ENCODE data around the gene FGF23.

FGF23 gene

DNA sequence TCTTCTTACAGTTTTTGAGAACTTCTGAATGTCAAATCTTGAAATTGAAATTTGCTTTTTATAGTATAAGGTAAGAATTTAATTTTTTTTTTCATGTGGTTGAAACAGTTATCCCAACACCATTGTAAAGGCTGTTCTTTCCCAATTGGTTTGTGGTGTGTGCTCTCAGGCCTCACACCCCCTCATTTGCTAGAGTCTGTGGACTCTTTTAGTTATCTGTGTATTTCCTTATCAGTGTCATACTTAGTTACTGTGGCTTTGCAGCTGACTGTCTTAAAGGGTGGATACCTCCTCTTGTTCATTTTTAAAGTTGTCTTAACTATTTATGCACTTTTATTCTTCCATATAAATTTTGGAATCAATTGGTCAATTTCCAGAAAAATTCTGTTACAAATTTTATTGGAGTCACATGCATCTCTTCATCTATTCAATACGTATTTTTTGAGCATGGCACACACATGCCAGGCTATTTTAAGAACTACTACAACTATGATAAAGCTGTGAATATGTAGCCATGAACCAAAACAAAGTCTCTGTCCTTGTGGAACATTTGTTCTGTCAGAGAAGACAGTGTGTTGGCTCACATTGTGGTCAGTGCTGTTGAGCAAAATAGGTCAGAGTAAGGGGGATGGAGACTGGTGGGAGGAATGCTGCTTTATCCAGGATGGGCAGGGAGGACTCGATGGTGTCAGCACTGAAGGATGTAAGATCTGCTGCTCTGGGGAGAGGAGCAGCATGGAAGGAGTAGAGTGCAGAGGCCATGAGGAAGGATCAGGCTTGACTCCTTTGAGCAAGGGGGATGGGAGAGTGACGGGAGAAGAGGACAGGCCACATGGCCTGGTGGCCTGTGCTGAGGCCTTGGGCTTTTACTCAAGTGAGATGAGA lies 24.1 kb downstream of the FGF23 start:
- no peak for TF ChIP-seq CTCF (IDR thresholded peaks at IDR 0.05)

- peak; percentile 63 for TF ChIP-seq CTCF (IDR thresholded peaks at IDR 0.05)
Observed at GRCh38 chr12:4353785-4354208, 25.7 kb downstream of the FGF23 start.

- no peak for TF ChIP-seq CTCF (IDR thresholded peaks at IDR 0.05)
Observed at GRCh38 chr12:4346931-4347330, 32.6 kb downstream of the FGF23 start.

DNA sequence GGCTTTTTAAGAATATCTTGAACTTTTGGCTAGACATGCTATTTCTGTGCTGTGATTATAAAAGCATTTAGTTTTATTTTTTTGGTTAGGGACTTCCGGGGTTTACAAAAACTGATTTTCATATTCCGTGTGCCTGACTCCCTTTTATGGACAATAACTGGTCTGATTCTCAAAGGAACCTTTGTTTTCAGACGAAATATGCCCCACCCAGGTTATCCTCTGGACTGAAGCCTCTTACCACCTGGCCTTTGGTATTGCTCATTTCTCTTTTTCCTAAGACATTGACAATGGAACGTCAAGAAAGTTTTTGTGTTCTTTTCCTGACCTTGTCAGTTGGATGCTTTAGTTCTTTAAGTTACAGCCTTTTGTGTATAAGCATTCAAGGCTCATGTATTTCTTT lies 47.7 kb downstream of the FGF23 start:
- TF ChIP-seq CTCF (IDR thresholded peaks at IDR 0.05), result no peak

DNA sequence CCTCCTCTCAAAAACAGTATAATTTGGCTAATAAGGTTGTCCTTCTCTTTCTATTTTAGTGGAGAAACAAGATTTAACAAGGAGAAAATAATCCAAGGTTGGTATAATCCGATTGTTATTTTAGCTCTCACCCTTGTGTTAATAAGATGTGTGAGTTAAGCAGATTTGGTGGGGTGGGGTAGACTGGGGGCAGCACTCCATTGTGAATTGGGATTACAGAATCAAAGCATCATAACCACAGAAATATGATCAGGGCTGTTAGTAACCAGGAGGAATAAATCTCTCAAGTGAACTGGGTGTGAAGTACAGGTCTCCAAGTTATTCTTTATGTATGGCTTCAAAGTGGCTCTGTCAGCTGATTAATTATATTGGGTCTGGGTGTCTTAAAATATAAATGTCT lies 48.3 kb downstream of the FGF23 start:
- no peak for TF ChIP-seq CTCF (IDR thresholded peaks at IDR 0.05)

DNA sequence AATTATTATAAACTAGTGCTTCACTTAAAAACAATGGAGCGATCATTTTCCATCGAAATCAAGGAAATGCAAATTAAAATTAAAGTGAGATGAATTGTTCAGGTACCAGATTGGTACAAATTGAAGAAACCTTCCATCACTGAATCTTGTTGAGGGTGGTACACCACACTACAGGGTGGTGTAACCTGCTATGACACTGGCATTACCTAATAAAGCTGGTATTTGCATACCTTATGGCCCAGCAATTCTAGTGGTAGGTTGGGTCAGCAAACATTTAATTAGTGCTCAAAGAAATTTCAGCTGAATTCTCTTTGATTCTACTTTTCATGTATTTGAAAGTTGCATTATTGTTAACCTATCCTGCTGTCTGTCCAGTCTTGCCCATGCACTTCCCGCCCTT lies 49.3 kb downstream of the FGF23 start:
- TF ChIP-seq CTCF (IDR thresholded peaks at IDR 0.05), result no peak

DNA sequence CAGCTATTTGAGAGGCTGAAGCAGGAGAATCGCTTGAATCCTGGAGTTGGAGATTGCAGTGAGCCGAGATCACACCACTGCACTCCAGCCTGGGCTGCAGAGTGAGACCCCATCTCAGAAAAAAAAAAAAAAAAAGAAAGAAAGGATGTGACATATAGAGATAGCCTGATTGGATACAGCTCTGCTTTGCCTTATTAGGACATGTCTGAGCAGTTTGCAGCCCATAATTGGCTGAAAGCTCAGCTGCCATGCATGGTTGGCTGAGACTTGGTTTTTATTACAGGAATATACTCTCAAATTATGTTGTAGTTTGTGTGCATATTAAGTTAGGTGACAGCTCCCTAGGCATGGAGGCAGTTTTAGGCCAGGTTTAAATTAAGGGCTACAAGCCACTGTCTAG lies 52.2 kb downstream of the FGF23 start:
- TF ChIP-seq CTCF (IDR thresholded peaks at IDR 0.05), result no peak

Data from LNCAP (cell line).